Erythroblast (primary cell): Measurements from ENCODE around the gene GATA3.

Source experiments
- GATA1 ChIP-seq: IDR thresholded peaks from 2 replicates; pipeline ENCODE4 v1.6.1; 2011; ENCODE audit warnings: low read depth, mild to moderate bottlenecking, control low read depth, low read length, moderate library complexity
- POLR2A ChIP-seq: IDR thresholded peaks from 2 replicates; pipeline ENCODE4 v1.6.1; 2011; ENCODE audit warnings: mild to moderate bottlenecking, low read length

- no peak for TF ChIP-seq POLR2A
- no peak for TF ChIP-seq GATA1
Measured at GRCh38 chr10:8066124-8066523, 11.6 kb downstream of the GATA3 start.
